GM12875 (cell line): Measurements from ENCODE around the gene SASH1.

Experiments used
- H3K4me3 ChIP-seq: one replicate; pipeline ENCODE4 v1.5.1; 2011; ENCODE audit warnings: low read depth, low read length, control low read depth
- CTCF ChIP-seq: IDR thresholded peaks from 2 replicates; pipeline ENCODE4 v1.5.1; 2011; ENCODE audit warnings: low read depth, mild to moderate bottlenecking, control low read depth, inconsistent platforms, low read length, moderate library complexity, borderline replicate concordance; ENCODE audit not compliant: insufficient read depth

Gene SASH1

GRCh38 chr6:148500402-148500801 lies 157.8 kb downstream of the SASH1 start:
- no peak for TF ChIP-seq CTCF
- no peak overlapping the region for H3K4me3 ChIP-seq

- no peak for TF ChIP-seq CTCF
- no peak overlapping the region for H3K4me3 ChIP-seq
Measured at GRCh38 chr6:148501178-148501590, 158.5 kb downstream of the SASH1 start.

GRCh38 chr6:148502083-148502772 lies 159.6 kb downstream of the SASH1 start:
- no peak overlapping the region for H3K4me3 ChIP-seq
- TF ChIP-seq CTCF, result no peak

GRCh38 chr6:148502773-148503135 lies 160.1 kb downstream of the SASH1 start:
- TF ChIP-seq CTCF, result no peak
- no peak overlapping the region for H3K4me3 ChIP-seq

GRCh38 chr6:148503703-148504102 lies 161.1 kb downstream of the SASH1 start:
- TF ChIP-seq CTCF, result no peak
- no peak overlapping the region for H3K4me3 ChIP-seq

GRCh38 chr6:148507774-148508173 lies 165.1 kb downstream of the SASH1 start:
- no peak overlapping the region for H3K4me3 ChIP-seq
- no peak for TF ChIP-seq CTCF

GRCh38 chr6:148508401-148509041 lies 165.9 kb downstream of the SASH1 start:
- no peak for TF ChIP-seq CTCF

More at GRCh38 chr6:148508401-148509041, 165.9 kb downstream of the SASH1 start:
- no peak overlapping the region for H3K4me3 ChIP-seq
